Hematopoietic multipotent progenitor cell treated with erythropoietin and hydrocortisone succinate and interleukin-3 and kit ligand, for 6 days (in vitro differentiated cells): Measurements from ENCODE around the gene LTC4S.

Experiments
- DNase-seq: peaks from one replicate; pipeline ENCODE4 v3.0.0-alpha.2; 2015

LTC4S gene

GRCh38 chr5:179812135-179812825 lies 18.5 kb downstream of the LTC4S start:
- no peak for DNase-seq

GRCh38 chr5:179812997-179813607 lies 19.3 kb downstream of the LTC4S start:
- DNase-seq, result no peak

GRCh38 chr5:179814090-179814489 lies 20.3 kb downstream of the LTC4S start:
- DNase-seq, result no peak

- no peak for DNase-seq
These were observed 21.9 kb downstream of the LTC4S start for GRCh38 chr5:179815491-179816249.

GRCh38 chr5:179816401-179816795 lies 22.6 kb downstream of the LTC4S start:
- DNase-seq, result no peak

- DNase-seq, result peak; percentile 57
These were observed 23.1 kb downstream of the LTC4S start for GRCh38 chr5:179816796-179817469.

- no peak for DNase-seq
These were observed 23.7 kb downstream of the LTC4S start for GRCh38 chr5:179817470-179817840.

GRCh38 chr5:179817890-179818745 lies 24.3 kb downstream of the LTC4S start:
- DNase-seq, result peak; percentile 30

- peak; percentile 87 for DNase-seq
These were observed 25.0 kb downstream of the LTC4S start for GRCh38 chr5:179818746-179819295.

- peak; percentile 63 for DNase-seq
These were observed 25.7 kb downstream of the LTC4S start for GRCh38 chr5:179819296-179820126.

- peak; percentile 40 for DNase-seq
These were observed 26.3 kb downstream of the LTC4S start for GRCh38 chr5:179820127-179820482.

- peak; percentile 86 for DNase-seq
These were observed 26.9 kb downstream of the LTC4S start, which contains the start of gene SQSTM1 for GRCh38 chr5:179820483-179821297. Gene SQSTM1, plus strand, starts transcription at chr5:179820905. Its CDS starts 32 bp downstream, at chr5:179820937.

GRCh38 chr5:179821298-179822058 lies 27.7 kb downstream of the LTC4S start:
- DNase-seq, result peak; percentile 98

GRCh38 chr5:179822059-179822432 lies 28.3 kb downstream of the LTC4S start:
- DNase-seq, result no peak

GRCh38 chr5:179822444-179822990 lies 28.7 kb downstream of the LTC4S start:
- no peak for DNase-seq

- no peak for DNase-seq
These were observed 30.4 kb downstream of the LTC4S start for GRCh38 chr5:179823937-179824744.

GRCh38 chr5:179824745-179825112 lies 30.9 kb downstream of the LTC4S start:
- DNase-seq, result no peak

- DNase-seq, result no peak
These were observed 31.9 kb downstream of the LTC4S start for GRCh38 chr5:179825655-179826182.
